Activated T-cell treated with anti-CD3 and anti-CD28 coated beads, Interleukin-2, amount 50 U/mL, for 1 hour (primary cell): ENCODE data around the gene TRIM9.
"Not testable (repeated sequence)": the region's sequence is repeated elsewhere in the genome, so short reads cannot be mapped to it uniquely, and the experiment has no call there.

Experiments used
- DNase-seq: peaks from one replicate; pipeline ENCODE4 v3.0.0-alpha.2; 2020

Gene TRIM9

DNA sequence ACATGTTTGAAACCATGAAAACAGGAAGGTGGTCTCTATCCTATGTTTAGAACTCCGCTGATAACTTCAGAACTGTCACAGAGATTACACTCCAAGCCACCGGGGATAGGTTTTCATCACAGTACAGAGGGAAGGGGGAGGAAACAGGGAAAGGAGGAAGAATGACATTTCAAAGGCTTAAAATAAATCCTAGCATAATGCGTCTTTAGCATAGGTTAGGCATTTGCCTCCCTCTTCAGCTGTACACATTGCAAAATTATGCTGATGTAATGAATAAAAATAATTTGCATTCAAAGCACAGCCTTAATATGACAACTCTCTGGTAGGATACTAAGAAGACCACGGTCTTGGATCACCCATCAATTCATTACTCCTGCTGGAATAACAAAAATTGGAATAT is 96.3 kb downstream of the TRIM9 start:
- no peak for DNase-seq

DNA sequence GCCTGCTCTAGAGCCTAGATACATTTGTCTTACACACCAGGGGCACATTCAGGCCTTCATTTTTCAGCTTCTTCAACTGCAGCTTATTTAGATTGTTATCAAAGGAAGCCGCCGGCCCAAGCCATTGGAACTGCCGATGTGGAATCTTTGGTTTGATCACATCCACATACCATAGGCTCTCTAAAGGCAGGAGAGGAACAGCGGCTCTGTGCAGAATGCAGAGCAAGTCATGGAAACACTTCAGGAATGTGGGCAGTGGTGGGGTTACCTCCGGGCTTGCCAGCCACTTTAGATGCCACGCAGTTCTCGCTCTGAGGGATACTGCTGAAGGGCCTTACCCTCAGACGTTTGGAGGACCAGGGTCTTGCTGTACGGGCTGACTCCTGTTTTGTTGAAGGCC is 97.2 kb downstream of the TRIM9 start:
- no peak for DNase-seq

DNA sequence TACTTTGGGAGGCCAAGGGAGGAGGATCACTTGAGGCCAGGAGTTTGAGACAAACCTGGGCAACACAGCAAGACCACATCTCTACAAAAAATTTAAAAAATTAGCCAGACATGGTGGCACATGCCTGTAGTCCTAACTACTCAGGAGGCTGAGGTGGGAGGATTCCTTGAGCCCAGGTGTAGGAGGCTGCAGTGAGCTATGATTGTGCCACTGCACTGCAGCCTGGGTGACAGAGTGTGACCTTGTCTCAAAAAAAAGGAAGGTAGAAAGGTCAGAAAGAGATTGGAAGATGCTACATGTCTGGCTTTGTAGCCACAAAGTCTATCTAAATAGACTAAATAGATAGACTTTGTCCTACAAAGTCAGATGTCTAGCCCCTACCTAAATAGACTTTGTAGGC is 100.7 kb downstream of the TRIM9 start:
- DNase-seq: not testable (repeated sequence)

DNA sequence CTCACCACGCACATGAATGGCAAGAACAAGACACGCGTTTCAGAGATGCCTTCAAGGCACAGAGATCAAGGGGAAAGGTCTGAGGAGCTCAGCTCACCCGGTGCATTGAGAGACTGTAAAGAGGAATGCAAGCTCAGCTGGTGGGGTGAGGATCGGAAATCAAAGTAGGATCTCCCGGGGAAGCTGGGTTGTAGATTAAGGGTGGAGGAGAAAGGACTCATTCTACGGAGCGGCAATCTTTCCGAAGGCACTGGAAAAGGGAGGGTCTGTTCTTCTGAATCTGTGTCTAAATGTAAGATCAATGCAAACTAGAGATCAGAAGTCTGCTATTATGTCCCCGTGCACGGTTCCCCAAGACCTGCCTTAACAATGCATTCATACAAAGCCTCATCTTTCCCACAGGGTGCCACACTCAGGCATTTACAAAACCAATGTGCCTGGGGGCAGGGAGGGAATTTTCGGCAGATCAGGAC is 109.0 kb downstream of the TRIM9 start:
- no peak for DNase-seq

DNA sequence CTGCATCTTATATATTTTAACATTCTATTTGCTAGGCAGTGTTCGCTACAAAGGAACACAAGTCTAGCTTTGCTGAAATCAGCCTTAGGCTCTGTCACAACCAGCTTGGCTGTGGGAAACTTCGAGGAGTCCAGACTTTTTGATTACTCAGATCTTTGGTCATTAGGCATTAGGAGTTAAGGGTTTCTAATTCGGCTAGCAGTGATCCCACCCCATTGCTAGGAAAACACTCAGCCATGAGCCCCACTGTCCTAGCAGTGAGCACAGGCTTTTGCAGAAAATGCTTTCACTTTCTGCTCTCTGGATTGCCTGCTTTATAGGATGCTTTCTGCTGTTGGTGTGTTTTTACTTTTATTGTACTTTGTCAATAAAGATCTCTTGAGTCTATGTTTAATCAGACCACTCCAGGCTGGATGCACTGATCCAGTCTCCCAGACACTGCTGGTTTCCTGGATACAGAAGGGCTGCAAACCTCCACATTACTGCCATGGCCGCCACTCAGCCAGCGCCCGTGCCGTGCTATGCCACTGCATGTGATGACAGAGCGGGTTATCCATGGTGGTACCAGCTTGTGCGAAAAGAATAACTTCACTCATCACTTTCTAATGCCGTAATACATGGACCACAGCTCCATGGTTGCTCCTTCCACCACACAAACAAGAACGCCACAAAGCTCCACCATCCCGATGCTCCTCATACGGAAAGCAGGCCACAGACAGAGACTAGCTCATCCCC is 109.6 kb downstream of the TRIM9 start:
- no peak for DNase-seq

DNA sequence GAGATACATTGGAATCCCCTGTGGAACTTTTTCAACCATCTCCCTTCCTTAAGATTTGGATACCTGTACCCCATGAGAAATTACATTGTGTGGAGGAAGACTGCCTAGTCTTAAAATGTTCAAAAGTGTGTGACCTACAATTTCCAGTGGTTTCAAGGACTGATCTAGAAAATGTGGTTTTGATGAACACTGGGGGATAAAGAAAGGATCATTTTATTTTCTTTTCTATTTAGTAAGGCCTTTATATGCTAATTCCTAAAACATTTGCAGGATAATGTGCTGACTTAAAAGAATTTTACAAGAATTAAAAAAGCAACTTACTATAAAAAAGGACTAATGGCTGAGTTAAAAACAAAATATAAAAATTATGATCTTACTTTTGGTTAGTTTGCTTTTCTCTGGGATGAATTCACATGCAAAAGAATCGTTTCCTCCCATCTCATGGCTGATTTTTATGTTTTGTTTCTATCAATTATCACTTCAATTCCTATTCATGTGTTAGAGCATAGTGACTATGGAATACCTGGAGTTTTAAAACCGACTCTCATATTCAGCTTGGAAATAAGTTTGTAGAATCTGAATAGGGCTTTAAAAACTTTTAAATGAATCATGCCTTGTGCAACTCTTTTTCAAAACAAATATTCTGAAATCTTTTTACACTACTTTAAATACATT is 110.7 kb downstream of the TRIM9 start:
- DNase-seq: no peak

DNA sequence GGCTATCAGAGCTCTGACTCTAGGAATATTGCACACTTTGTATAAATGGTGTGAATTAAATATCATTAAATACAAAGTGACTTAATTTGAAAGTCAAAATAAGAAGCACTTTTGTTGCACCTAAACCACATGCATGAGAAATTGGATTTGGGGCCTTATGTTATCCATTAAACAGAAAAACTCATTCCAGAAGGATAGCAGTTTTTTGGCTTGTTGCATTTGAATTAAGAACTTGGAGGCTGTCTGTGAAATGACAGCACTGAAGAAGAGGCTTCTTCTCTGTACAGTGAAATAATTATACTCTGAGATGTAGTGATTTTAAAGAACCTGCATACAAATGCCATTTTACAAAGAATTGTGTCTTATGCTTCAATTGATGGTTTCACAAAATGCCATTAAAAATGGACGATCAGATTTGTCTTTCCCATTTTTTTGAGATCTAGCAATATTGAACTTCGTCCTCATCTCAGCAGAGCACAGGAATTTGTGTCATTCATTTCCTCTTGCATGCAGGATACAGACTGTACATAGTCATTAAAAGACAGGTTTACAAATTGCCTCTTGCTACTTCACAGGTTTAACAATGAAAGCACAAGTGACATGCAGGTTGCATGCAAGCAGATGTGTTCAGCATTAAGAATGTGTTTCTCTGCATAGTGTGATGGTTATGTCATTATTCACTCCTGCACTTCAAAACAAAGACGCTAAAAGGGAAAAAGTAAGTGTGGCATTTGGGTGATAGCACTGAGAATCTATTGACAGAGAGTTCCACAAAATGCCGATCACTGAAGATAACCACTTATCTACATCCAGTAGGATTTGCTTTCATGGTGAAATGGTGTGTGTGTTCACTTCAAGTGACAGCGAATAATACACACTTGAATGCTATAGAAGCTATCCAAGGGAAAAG is 114.7 kb downstream of the TRIM9 start:
- no peak for DNase-seq

DNA sequence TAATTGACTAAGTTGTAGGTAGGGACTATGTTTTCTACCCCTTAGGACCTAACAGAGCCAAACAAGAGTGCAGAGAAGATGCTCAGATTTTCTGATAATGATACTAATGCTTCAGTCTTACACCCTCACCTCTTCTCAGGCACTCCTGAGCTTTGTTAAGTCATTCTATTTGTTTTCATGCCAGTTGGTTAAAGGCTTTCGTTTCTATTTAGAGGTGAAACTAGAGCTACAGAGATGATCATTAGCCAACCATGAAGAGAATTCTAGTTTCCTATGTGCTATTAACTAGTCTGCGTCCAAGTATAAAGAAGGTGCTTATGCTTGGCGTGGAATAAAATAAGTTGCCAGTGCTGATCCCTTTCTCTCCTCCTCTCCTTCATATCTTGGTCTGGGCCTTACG is 116.0 kb downstream of the TRIM9 start:
- no peak for DNase-seq

DNA sequence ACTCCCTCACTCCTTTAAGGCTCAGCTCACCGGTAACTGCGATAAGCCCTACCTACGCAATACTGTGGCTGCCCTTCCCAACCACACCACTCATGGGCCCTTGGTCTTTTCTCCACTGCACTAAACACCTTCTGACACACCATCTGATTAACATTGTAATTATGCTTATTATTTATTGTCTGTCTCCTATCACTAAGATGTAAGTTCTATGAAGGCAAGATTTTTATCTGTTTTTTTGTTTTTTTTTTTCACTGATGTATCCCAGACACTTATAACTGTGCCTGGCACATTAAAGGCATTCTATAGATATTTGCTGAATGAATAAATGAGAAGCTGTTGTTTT is 116.4 kb downstream of the TRIM9 start:
- DNase-seq: no peak

DNA sequence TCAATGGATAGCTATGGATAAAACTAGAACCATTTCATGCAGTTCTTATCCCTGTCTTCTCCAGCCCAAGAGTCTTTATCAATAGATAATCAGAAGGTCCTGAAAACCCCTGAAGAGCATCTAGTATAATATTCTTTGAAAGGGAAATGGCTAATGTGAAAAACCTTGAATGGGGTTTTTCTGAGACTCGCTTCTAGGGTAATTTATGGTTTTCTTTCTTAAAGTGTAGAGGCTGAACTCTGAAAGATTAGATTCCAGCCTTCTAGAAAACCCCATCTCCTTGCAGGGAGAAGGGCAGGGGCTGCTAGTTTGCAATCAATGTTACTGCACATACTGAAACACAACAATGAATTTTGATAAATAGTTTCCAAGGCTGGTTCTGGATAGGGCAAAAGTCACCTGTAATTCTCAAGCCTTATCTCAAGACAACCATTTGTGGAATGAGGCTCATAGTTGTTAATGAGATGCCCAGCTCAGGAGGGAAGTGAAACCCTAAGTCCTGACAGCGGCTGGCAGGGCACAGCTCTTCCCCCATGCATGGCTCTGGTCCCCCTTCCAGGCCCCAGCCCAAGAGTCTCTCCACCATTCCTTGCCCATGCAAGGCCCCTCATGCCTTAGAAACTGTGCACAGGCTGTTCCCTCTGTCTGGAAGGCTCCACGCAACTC is 116.9 kb downstream of the TRIM9 start:
- DNase-seq: no peak

DNA sequence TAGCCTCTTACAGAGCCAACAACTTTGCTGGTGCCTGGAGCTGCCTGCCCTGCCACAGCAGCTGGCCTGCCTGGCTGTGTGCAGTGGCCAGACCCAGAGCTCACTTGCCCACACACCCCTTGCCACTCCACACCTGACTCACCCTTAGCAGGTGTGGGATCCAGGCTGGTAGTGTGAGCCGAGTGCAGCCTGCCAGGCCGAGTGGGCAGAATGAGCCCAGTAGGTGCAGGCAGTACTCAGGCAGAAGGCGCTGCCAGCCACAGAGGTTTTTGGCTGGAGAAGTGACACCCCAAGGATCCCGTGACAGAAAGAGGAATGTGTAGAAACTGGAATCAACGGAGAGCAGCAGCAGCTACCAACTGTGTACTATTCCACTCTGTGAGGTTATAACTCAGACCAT is 120.8 kb downstream of the TRIM9 start:
- no peak for DNase-seq

DNA sequence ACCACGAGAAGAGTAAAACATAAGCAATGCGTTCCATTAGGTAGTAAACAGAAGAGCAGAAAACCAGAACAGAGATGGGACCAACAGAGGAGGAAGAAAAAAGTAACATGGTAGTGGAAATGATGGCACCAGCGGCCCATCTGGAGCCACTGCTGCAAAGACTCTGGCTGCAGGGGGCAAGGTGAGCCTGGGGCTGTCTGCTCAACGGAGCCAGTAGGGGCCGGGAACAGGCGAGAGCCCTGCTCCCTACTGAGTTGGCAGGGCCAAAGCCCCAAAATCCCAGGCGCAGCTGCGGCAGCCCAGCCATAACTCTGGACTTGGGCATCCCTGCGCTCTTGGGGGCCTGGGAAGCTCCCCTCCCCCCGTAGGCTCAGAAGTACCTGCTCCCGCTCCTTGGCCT is 122.2 kb downstream of the TRIM9 start:
- no peak for DNase-seq

DNA sequence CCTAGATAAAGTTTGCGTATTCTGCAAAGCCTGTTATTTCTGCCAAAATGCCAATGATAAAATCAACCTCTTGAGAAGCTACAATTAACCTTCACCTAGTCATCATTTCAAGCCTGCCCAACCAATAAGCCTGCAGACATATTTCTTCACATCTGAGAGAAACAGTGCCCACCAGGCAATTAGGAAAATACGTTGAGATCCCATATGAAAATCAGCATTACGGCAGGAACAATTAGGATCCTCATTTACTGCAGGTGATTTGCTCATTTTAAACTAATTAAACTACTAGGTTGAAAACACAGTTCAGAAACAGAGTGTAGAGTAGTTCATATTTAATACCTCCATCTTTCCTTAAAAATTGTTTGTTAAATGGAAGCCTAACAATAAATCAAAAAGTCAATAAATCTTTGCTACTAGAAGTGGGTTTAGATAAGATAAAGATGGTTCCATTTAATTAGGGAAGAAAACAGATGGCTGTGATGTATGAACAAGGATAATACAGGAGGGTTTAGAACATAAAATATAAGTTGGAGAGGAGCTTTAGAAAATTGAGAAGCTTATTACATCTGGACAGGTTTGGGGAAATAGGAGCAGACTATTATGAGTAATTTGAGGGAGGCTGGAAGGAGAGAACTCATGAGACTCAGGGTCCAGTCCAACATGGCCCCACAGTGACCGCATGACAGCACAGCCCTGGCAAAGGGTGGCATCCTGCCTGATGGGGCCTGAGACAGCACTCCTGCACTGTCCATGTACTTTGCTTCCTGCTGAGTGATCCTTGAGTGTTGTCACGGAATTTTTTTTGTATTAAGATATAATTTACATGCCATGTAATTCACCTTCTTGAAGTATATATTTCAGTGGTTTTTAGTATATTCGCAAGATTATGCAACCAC is 123.8 kb downstream of the TRIM9 start:
- no peak for DNase-seq

DNA sequence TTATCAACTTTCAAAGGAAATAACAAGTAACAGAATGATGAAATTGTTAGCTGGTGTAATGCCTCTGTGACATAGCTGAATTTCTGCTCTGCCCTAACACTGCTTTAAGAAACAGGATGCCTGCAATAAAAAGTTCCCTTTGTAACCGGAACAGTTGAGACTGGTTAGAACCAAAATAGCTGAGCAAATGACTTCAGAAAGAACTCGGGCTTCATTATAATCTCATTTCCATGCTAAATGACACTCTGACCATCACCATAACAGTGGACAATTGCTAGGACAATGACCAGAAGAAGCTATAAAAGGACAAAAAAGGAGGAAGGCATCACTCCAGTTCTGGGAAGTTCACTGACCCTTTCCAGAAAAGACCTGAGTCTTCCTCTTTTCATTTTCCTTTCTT is 127.1 kb downstream of the TRIM9 start:
- DNase-seq: no peak

DNA sequence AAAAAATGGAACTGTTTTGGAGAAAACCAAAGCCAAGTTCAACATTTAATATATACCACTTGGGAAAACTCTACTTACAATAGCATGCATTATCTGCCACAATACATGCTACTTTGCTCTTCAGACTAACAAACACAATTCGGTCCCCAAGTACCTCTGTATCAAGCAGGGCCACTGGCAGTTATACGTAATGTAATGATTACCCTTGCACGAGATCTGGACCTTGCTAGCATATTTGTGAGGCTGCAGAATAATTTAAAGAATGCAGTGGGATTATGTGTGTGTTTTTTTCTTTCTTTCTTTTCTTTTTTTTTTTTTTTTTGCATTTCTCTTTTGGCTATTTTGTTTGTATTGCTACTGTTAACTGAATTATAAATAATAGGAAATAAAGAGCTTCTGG is 127.8 kb downstream of the TRIM9 start:
- no peak for DNase-seq

DNA sequence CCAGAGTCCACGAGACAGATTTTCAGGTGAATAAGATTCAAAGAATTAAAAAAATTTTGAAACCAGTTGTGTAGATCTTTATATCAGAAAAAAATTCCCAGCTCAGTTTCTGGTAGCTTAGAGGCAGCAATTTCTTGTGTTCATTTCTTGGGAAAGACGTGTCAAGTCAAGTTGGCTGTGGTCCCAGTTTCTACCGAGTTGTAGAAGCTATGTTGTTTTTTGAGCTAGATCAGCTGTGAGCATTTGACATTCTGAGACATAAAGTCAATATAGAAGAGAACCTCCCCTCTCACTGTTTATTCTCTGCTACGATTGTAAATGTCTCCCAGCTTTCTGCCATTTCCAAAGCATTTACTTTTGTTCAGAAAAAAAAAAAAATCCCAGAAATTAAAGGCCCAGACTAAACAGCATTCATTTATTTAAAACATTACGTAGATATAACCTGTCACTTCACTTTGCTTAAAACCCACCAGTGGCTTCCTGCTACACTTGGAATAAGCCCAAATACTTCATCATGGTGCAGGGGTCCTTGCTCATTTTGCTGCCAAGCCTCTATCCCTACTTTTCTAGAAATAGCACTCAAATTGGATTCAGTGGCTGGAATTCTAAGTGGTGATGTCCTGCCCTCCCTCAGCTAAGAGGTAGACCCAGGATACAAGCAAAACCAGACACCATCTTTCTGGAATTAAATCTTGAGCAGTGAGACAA is 130.1 kb downstream of the TRIM9 start:
- no peak for DNase-seq

DNA sequence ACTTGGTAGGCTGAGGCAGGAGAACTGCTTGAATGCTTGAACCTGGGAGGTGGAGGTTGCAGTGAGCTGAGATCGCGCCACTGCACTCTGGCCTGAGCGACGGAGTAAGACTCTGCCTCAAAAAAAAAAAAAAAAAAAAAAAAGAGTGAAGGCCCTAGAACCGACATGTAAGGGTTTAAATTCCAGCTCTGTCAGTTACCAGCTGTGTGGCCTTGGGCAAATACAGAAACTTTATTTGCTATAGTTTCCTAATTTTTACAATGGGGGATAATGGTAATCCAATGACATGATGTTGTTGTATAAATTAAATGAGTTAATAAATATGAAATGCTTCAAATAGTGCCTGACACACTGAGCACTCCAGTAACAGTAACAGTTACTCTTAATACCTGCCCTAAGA is 131.0 kb downstream of the TRIM9 start:
- no peak for DNase-seq

DNA sequence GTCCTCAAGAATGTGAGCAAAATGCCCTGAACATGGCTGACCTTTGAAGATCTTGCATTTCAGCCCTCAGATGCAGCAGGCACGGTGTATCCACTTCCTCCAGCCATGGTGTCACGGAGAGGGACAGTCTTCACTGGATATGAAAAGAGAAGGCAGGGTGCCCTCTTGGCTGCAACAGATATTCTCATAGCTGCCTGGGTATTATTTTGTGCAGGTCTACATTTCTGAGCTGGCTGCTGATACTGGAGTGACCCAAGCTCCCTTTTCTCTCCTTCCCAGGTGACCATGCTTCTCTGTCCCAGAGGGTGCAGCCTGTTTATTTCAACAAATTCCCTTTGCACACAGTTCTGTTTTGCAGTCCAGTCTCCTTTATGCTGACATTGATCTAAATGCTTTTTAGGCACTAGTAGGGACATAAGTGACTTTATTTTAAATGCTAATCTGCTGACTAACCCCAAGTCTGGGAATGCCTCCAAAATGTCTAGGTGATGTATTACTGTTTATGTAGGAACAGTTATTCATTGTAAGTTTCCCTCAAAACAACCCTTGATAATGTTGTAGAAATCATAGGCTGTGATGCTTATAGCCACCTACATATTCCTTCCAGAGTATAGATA is 133.2 kb downstream of the TRIM9 start:
- no peak for DNase-seq

DNA sequence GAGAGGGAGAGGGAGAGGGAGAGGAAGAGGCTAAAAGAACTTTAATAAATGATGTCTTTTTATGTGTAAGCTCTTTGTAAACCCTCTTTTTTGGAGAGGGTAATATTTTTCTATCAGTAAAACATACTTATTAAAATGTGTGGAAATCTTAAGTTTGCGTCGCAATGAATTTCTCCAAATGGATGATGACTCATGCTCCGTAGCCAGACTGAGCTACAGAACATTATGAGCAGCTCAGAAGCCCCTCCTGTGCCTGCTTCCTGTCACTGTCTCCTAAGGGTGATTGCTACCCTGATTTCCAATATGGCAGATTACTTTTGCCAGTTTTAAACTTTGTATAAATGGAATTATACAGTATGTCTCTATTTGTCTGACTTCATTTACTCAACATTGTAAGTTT is 137.6 kb downstream of the TRIM9 start:
- DNase-seq: no peak

DNA sequence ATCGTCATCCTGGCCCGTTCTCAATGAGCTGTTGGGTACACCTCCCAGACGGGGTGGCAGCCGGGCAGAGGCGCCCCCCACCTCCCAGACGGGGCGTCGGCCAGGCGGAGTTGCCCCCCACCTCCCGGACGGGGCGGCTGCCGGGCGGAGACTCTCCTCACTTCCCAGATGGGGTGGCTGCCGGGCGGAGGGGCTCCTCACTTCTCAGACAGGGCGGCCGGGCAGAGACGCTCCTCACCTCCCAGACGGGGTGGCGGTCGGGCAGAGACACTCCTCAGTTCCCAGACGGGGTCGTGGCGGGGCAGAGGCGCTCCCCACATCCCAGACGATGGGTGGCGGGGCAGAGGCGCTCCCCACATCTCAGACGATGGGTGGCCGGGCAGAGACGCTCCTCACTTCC is 138.5 kb downstream of the TRIM9 start:
- DNase-seq: not testable (repeated sequence)
